Measurements from ENCODE around the gene GARRE1.

GRCh38 chr19:34263745-34264237 lies 9.4 kb downstream of the GARRE1 start:
- no peak for TF ChIP-seq POLR2A (IDR thresholded peaks at IDR 0.05)
- peak; percentile 38 for TF ChIP-seq POLR2AphosphoS5 (IDR thresholded peaks at IDR 0.05)
